DOHH2 (cell line): ENCODE measurements around the gene MLXIP.

ENCODE experiments used
- H3F3A ChIP-seq: fragments of 200-600 bp; sonication (generic), shearing (Covaris generic); 2 replicates; pipeline ENCODE4 v1.6.0; 2016; ENCODE audit warnings: antibody characterized with exemption, mild to moderate bottlenecking; ENCODE audit not compliant: control insufficient read depth, insufficient read depth
- H3K27ac ChIP-seq: fragments of 200-600 bp; sonication (generic); 2 replicates; pipeline ENCODE4 v1.5.1; 2014; ENCODE audit warnings: low read depth, mild to moderate bottlenecking, low read length, moderate library complexity
- H3K27me3 ChIP-seq: fragments of 200-600 bp; sonication (generic); 2 replicates; pipeline ENCODE4 v1.6.1; 2014; ENCODE audit warnings: mild to moderate bottlenecking, low read length, mixed read lengths; ENCODE audit not compliant: control insufficient read depth
- H3K36me3 ChIP-seq: fragments of 200-600 bp; sonication (generic); 2 replicates; pipeline ENCODE4 v1.6.1; 2014; ENCODE audit warnings: mild to moderate bottlenecking, low read length, moderate library complexity, mixed read lengths; ENCODE audit not compliant: control insufficient read depth
- H3K4me1 ChIP-seq: fragments of 200-600 bp; sonication (generic); 2 replicates; pipeline ENCODE4 v1.6.1; 2014; ENCODE audit warnings: mild to moderate bottlenecking, low read length, mixed read lengths; ENCODE audit not compliant: control insufficient read depth
- H3K4me2 ChIP-seq: fragments of 200-600 bp; sonication (generic); 2 replicates; pipeline ENCODE4 v1.6.0; 2014; ENCODE audit warnings: mild to moderate bottlenecking, low read length, moderate library complexity
- H3K4me3 ChIP-seq: fragments of 200-600 bp; sonication (generic); 2 replicates; pipeline ENCODE4 v1.5.1; 2014; ENCODE audit warnings: mild to moderate bottlenecking, low read length, mixed read lengths
- H3K79me2 ChIP-seq: fragments of 200-600 bp; sonication (generic); 2 replicates; pipeline ENCODE4 v1.6.1; 2014; ENCODE audit warnings: mild to moderate bottlenecking, low read length, mixed read lengths; ENCODE audit not compliant: control insufficient read depth
- H3K9me2 ChIP-seq: fragments of 200-600 bp; sonication (generic); replicated peaks from 2 replicates; pipeline ENCODE4 v1.6.1; 2014; ENCODE audit warnings: mild to moderate bottlenecking, low read length, mixed read lengths; ENCODE audit not compliant: control insufficient read depth
- H3K9me3 ChIP-seq: fragments of 200-600 bp; sonication (generic); 2 replicates; pipeline ENCODE4 v1.6.1; 2014; ENCODE audit warnings: antibody characterized with exemption, low read length, mixed read lengths; ENCODE audit not compliant: control insufficient read depth, insufficient read depth
- H4K20me1 ChIP-seq: fragments of 200-600 bp; sonication (generic); 2 replicates; pipeline ENCODE4 v1.6.0; 2014; ENCODE audit warnings: low read depth, mild to moderate bottlenecking, antibody characterized with exemption, low read length, moderate library complexity; ENCODE audit not compliant: control insufficient read depth, insufficient read depth
- CTCF ChIP-seq: fragments of 200-600 bp; sonication (generic); IDR thresholded peaks from one replicate; pipeline ENCODE4 v1.5.1; 2014; ENCODE audit warnings: antibody characterized with exemption, mild to moderate bottlenecking, low read depth, low read length; ENCODE audit not compliant: poor library complexity, severe bottlenecking
- EZH2phosphoT487 ChIP-seq: fragments of 200-600 bp; sonication (generic); IDR thresholded peaks from 2 replicates; pipeline ENCODE4 v1.6.1; 2017; ENCODE audit warnings: borderline replicate concordance, mild to moderate bottlenecking, antibody characterized with exemption, low read length, moderate library complexity, mixed read lengths

MLXIP gene

GRCh38 chr12:122086641-122087285 is 8.2 kb downstream of the MLXIP start:
- TF ChIP-seq CTCF (no peak), EZH2phosphoT487 (no peak)
- H3K36me3 ChIP-seq, result peaks cover 48% of the 10 kb centered on the region
- H3K9me3 ChIP-seq, result no peaks in the 10 kb centered on the region
- H3K27ac ChIP-seq, result no peak overlapping the region
- H3K79me2 ChIP-seq, result peaks cover 92% of the 10 kb centered on the region
- no peaks in the 10 kb centered on the region for H3K9me2 ChIP-seq
- no peak overlapping the region for H3K4me2 ChIP-seq
- no peaks in the 10 kb centered on the region for H3K27me3 ChIP-seq
- H3F3A ChIP-seq, result no peaks in the 10 kb centered on the region; the same call in 1 of the 2 replicates
- H3K4me3 ChIP-seq, result no peak overlapping the region
- H4K20me1 ChIP-seq, result peaks cover 14% of the 10 kb centered on the region
- peaks cover 31% of the 10 kb centered on the region for H3K4me1 ChIP-seq

- H4K20me1 ChIP-seq, result peaks cover 8% of the 10 kb centered on the region; the same call in 1 of the 2 replicates
- H3K4me2 ChIP-seq, result no peak overlapping the region
- H3K9me2 ChIP-seq, result no peaks in the 10 kb centered on the region
- TF ChIP-seq EZH2phosphoT487 (no peak), CTCF (no peak)
- no peaks in the 10 kb centered on the region for H3K27me3 ChIP-seq
- no peak overlapping the region for H3K27ac ChIP-seq
- H3K9me3 ChIP-seq, result peaks cover under 1% of the 10 kb centered on the region; the same call in 1 of the 2 replicates
- H3K36me3 ChIP-seq, result peaks cover 45% of the 10 kb centered on the region
- peaks cover 23% of the 10 kb centered on the region for H3K4me1 ChIP-seq
- peaks cover 92% of the 10 kb centered on the region for H3K79me2 ChIP-seq
- no peak overlapping the region for H3K4me3 ChIP-seq
- peaks cover 4% of the 10 kb centered on the region; the same call in 1 of the 2 replicates for H3F3A ChIP-seq
These were observed 9.0 kb downstream of the MLXIP start for GRCh38 chr12:122087431-122088178.

- Histone ChIP-seq H3K27ac (no peak overlapping the region), H3K36me3 (peaks cover 45% of the 10 kb centered on the region), H3K27me3 (no peaks in the 10 kb centered on the region), H3K4me1 (peaks cover 18% of the 10 kb centered on the region), H3K9me3 (peaks cover 5% of the 10 kb centered on the region; the same call in 1 of the 2 replicates), H3K4me2 (no peak overlapping the region), H4K20me1 (peaks cover 12% of the 10 kb centered on the region; the same call in 1 of the 2 replicates), H3K4me3 (no peak overlapping the region), H3F3A (peaks cover 5% of the 10 kb centered on the region; the same call in 1 of the 2 replicates), H3K9me2 (no peaks in the 10 kb centered on the region), H3K79me2 (peaks cover 92% of the 10 kb centered on the region)
- TF ChIP-seq EZH2phosphoT487 (no peak), CTCF (no peak)
These were observed 9.7 kb downstream of the MLXIP start for GRCh38 chr12:122088179-122088810.
